ENCODE results near the gene FADS3.

FADS3 gene

GRCh38 chr11:61860054-61860903 lies 31.1 kb downstream of the FADS3 start:
- DNase-seq (ENCODE audit: low read depth, low spot score) = peak; percentile 37

GRCh38 chr11:61855939-61856680 lies 35.2 kb downstream of the FADS3 start:
- DNase-seq (ENCODE audit: low read depth, low spot score) = no peak

GRCh38 chr11:61854966-61855714 lies 36.2 kb downstream of the FADS3 start:
- DNase-seq (ENCODE audit: low read depth, low spot score) = no peak

- no peak for DNase-seq (ENCODE audit: low read depth, low spot score)
These were observed 37.0 kb downstream of the FADS3 start for GRCh38 chr11:61854206-61854895.

GRCh38 chr11:61853698-61854169 lies 37.6 kb downstream of the FADS3 start:
- no peak for DNase-seq (ENCODE audit: low read depth, low spot score)

- no peak for DNase-seq (ENCODE audit: low read depth, low spot score)
These were observed 39.4 kb downstream of the FADS3 start for GRCh38 chr11:61851900-61852295.

GRCh38 chr11:61851113-61851899 lies 40.0 kb downstream of the FADS3 start:
- no peak for DNase-seq (ENCODE audit: low read depth, low spot score)

- peak; percentile 22 for DNase-seq (ENCODE audit: low read depth, low spot score)
These were observed 40.7 kb downstream of the FADS3 start for GRCh38 chr11:61850687-61851086.

- no peak for DNase-seq (ENCODE audit: low read depth, low spot score)
These were observed 42.7 kb downstream of the FADS3 start for GRCh38 chr11:61848631-61849030.

GRCh38 chr11:61847914-61848581 lies 43.3 kb downstream of the FADS3 start:
- DNase-seq (ENCODE audit: low read depth, low spot score) = no peak

- no peak for DNase-seq (ENCODE audit: low read depth, low spot score)
These were observed 44.9 kb downstream of the FADS3 start for GRCh38 chr11:61846362-61847020.

GRCh38 chr11:61844909-61845565 lies 46.3 kb downstream of the FADS3 start:
- no peak for DNase-seq (ENCODE audit: low read depth, low spot score)

- no peak for DNase-seq (ENCODE audit: low read depth, low spot score)
These were observed 48.9 kb downstream of the FADS3 start for GRCh38 chr11:61842528-61842820.

- DNase-seq (ENCODE audit: low read depth, low spot score) = no peak
These were observed 49.5 kb downstream of the FADS3 start for GRCh38 chr11:61841636-61842527.

GRCh38 chr11:61840371-61840770 lies 51.0 kb downstream of the FADS3 start:
- no peak for DNase-seq (ENCODE audit: low read depth, low spot score)

GRCh38 chr11:61839742-61840141 lies 51.6 kb downstream of the FADS3 start:
- DNase-seq (ENCODE audit: low read depth, low spot score) = no peak

GRCh38 chr11:61838921-61839320 lies 52.4 kb downstream of the FADS3 start:
- no peak for DNase-seq (ENCODE audit: low read depth, low spot score)

GRCh38 chr11:61838501-61838900 lies 52.8 kb downstream of the FADS3 start:
- no peak for DNase-seq (ENCODE audit: low read depth, low spot score)
